Spleen (tissue), 7 donors: ENCODE results near the gene HSPA12A.

Experiments used
- POLR2A ChIP-seq, 3 donors: fragments of 450-650 bp; IDR thresholded peaks; one replicate each; pipeline ENCODE4 v1.5.1; 2017; ENCODE audit warnings: antibody characterized with exemption in 3 of 3, mild to moderate bottlenecking in 1 of 3
- TF ChIP-seq, protein P1 (sequence below), 11 experiments: fragments of 200-600 bp in 7 of 11; fragments of 450-650 bp in 4 of 11; sonication (generic) in 4 of 11; IDR thresholded peaks in 8 of 11; conservative IDR thresholded peaks in 3 of 11; 1 replicate in 7 of 11; 2 replicates in 4 of 11; pipeline versions ENCODE4 v1.4.0 to v1.8.0; 2016 to 2021; ENCODE audit warnings: antibody characterized with exemption in 11 of 11, inconsistent platforms in 4 of 11, mild to moderate bottlenecking in 1 of 11
- donor health status: DM: no; HTN: no; CAD: no; lungs with moderate emphysema.
- donor health status: DM: no; HTN: no; CAD: no.
- donor health status: DM: no; HTN: no; CAD: no.

DNA sequence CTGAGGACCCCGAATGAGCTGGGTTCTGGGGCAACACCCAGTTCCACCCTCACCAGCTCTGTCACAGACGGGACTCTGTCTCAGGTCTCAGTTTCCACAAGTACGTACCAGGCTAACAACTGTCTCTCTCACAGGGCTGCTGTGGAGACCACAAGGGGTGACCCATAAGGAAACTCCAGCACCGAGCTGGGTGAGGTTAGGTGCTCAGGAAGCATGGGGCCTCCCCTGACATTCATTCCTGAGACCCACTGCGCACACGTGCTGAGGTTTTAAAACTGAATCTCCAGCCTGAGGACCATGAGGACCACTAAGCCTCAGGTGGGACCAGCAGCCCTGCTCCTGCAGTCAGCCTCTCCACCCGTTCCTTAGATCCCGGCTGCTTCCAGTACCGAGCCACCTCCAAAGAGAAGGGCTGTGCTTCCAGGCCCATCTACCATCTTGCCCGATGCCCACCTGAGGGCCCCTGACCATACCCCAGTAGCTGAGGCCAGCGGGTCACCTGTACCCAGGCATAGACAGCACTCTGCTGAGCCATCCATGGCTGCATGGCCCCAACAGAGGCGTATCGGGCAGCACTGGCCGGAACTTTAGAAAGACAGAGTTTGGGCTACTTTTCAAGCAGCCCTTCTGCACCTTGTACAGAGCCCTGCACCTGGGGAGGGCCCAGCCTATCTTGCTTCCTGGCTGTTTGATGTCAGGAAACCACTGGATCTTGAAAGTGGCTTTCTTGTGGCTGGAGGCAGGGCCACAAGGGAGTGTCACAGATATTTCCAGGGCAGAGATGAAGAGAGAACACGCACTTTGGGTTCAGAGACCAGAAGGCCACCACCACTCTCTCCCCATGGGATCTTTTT lies 18.7 kb downstream of the HSPA12A start:
- TF ChIP-seq, protein P1, sequence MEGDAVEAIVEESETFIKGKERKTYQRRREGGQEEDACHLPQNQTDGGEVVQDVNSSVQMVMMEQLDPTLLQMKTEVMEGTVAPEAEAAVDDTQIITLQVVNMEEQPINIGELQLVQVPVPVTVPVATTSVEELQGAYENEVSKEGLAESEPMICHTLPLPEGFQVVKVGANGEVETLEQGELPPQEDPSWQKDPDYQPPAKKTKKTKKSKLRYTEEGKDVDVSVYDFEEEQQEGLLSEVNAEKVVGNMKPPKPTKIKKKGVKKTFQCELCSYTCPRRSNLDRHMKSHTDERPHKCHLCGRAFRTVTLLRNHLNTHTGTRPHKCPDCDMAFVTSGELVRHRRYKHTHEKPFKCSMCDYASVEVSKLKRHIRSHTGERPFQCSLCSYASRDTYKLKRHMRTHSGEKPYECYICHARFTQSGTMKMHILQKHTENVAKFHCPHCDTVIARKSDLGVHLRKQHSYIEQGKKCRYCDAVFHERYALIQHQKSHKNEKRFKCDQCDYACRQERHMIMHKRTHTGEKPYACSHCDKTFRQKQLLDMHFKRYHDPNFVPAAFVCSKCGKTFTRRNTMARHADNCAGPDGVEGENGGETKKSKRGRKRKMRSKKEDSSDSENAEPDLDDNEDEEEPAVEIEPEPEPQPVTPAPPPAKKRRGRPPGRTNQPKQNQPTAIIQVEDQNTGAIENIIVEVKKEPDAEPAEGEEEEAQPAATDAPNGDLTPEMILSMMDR (IDR thresholded peaks at IDR 0.05 in 8 of 11, conservative IDR thresholded peaks at IDR 0.05 in 3 of 11): no peak
- no peak for TF ChIP-seq POLR2A (IDR thresholded peaks at IDR 0.05)
